Measurements from ENCODE around the gene CACNB2. TPM values are rescaled to one million over a fixed set of nuclear protein-coding genes. Genes with fewer than 3 reads are reported as not detected.

Gene CACNB2
- total and polyA plus RNA-seq, 4 donors: 0.38 to 3.1 (median 0.83) TPM

DNA sequence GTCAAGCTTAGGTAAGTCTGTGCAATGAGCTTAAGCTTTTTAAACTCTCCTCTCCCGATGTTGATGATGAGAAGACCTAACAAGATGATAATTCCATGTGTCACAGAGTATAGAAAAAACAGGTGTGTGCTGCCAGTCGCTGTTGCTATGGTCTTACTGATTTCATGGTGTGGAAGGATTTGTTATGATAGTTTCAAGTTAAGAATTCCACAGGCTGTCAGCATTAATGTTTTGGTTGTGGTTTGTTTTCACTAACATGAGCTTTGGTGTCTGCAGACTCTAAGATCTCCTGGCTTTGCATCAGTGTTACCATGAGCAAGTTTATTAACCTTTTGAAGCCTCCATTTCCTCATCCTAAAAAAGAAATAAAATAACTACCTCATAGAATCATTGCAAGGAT, 387.5 kb downstream of the CACNB2 start:
- Histone ChIP-seq H3K27ac (ENCODE audit: low read depth in 1 of 2, low read length in 2 of 2) (no peak overlapping the region), H3K9ac (ENCODE audit: low read depth in 1 of 2, low read length in 2 of 2) (no peak overlapping the region), H3K4me3 (ENCODE audit: low read depth in 1 of 3, low read length in 3 of 3) (no peak overlapping the region), H3K27me3 (ENCODE audit: control insufficient read depth in 4 of 4, insufficient read depth in 4 of 4, low read length in 3 of 4) (no peaks in the 10 kb centered on the region), H3K4me1 (ENCODE audit: control insufficient read depth in 4 of 4, insufficient read depth in 4 of 4, low read length in 3 of 4) (no peaks in the 10 kb centered on the region), H3K36me3 (ENCODE audit: control insufficient read depth in 4 of 4, insufficient read depth in 3 of 4, low read depth in 1 of 4, low read length in 3 of 4) (peaks cover 3 to 14% (median 7%) of the 10 kb centered on the region in 4 donors), H3K9me3 (ENCODE audit: control insufficient read depth in 4 of 4, low read length in 3 of 4) (no peaks in the 10 kb centered on the region)
- DNase-seq (ENCODE audit: low spot score): no peak
- TF ChIP-seq FOXA2 (IDR thresholded peaks at IDR 0.05): no peak
- 94% methylated on average over 2 of the region's 2 CpGs for WGBS

DNA sequence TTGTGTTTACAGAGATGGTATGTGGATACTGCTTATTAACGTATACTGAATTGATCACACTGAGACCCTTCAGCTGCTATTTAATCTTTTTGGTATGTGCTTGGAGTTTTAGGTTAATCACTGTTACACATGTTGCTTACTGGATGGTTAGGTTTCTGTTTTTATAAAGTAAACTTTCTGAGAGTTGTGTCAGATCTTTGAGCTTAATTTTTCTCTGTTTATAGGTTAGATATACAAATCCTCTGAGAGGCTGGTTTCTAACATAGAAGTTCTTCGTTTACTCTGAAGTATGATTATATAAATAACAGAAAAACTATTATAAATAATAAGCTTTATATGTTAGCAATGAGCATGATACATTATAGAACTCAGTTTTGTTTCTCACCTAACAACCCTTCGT, 388.1 kb downstream of the CACNB2 start:
- peaks cover 3 to 17% (median 8%) of the 10 kb centered on the region in 4 donors for H3K36me3 ChIP-seq (ENCODE audit: control insufficient read depth in 4 of 4, insufficient read depth in 3 of 4, low read depth in 1 of 4, low read length in 3 of 4)
- no peaks in the 10 kb centered on the region for H3K4me1 ChIP-seq (ENCODE audit: control insufficient read depth in 4 of 4, insufficient read depth in 4 of 4, low read length in 3 of 4)
- no peak for DNase-seq (ENCODE audit: low spot score)
- whole genome bisulfite sequencing: 94% methylated on average over 3 of the region's 3 CpGs
- no peak overlapping the region for H3K4me3 ChIP-seq (ENCODE audit: low read depth in 1 of 3, low read length in 3 of 3)
- TF ChIP-seq RXRA (IDR thresholded peaks at IDR 0.05) (no peak), FOXA2 (IDR thresholded peaks at IDR 0.05) (no peak), FOXA1 (IDR thresholded peaks at IDR 0.05) (no peak), GABPA (IDR thresholded peaks at IDR 0.05 in 1 of 2, conservative IDR thresholded peaks at IDR 0.05 in 1 of 2) (no peak)
- TF ChIP-seq, protein P1, sequence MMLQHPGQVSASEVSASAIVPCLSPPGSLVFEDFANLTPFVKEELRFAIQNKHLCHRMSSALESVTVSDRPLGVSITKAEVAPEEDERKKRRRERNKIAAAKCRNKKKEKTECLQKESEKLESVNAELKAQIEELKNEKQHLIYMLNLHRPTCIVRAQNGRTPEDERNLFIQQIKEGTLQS (IDR thresholded peaks at IDR 0.05): no peak
- TF ChIP-seq, protein P2, sequence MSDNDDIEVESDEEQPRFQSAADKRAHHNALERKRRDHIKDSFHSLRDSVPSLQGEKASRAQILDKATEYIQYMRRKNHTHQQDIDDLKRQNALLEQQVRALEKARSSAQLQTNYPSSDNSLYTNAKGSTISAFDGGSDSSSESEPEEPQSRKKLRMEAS (IDR thresholded peaks at IDR 0.05): no peak
- H3K9ac ChIP-seq (ENCODE audit: low read depth in 1 of 2, low read length in 2 of 2): no peak overlapping the region
- H3K27ac ChIP-seq (ENCODE audit: low read depth in 1 of 2, low read length in 2 of 2): no peak overlapping the region
- no peaks in the 10 kb centered on the region for H3K9me3 ChIP-seq (ENCODE audit: control insufficient read depth in 4 of 4, low read length in 3 of 4)
- H3K27me3 ChIP-seq (ENCODE audit: control insufficient read depth in 4 of 4, insufficient read depth in 4 of 4, low read length in 3 of 4): no peaks in the 10 kb centered on the region

DNA sequence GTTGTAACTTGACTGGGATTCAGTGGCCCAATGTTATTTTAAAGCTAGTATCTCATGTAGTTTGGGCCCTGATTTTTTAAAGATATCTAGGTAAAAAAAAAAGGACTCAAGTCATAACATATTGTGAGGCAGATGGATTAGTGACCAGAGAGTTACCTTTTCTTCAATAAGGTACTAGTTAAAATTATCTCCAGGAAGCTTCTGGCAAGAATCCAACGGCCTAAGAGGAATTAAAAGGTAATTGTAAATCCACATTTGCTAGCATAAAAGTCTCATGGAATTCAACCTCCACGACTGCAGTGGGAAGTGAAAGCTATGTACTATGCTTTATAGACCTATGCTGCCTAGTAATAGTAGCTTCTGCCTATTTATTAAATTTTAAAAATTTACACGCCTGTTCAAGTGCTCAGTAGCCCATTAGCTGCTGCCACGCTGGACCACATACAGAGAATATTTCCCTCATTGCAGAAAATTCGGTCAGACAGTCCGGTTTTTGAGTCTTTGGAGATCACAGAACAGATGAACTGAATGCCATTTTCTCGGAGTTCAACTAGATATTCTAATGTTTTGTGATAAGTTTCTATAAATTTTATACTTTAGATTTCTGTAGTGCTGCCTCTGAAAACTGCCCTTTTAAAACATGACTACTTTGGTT, 392.8 kb downstream of the CACNB2 start:
- Histone ChIP-seq H3K9me3 (ENCODE audit: control insufficient read depth in 4 of 4, low read length in 3 of 4) (no peaks in the 10 kb centered on the region), H3K4me3 (ENCODE audit: low read depth in 1 of 3, low read length in 3 of 3) (no peak overlapping the region), H3K4me1 (ENCODE audit: control insufficient read depth in 4 of 4, insufficient read depth in 4 of 4, low read length in 3 of 4) (no peaks in the 10 kb centered on the region), H3K36me3 (ENCODE audit: control insufficient read depth in 4 of 4, insufficient read depth in 3 of 4, low read depth in 1 of 4, low read length in 3 of 4) (peaks cover 0 to 39% (median 25%) of the 10 kb centered on the region in 4 donors), H3K27ac (ENCODE audit: low read depth in 1 of 2, low read length in 2 of 2) (no peak overlapping the region), H3K9ac (ENCODE audit: low read depth in 1 of 2, low read length in 2 of 2) (no peak overlapping the region), H3K27me3 (ENCODE audit: control insufficient read depth in 4 of 4, insufficient read depth in 4 of 4, low read length in 3 of 4) (no peaks in the 10 kb centered on the region)
- DNase-seq (ENCODE audit: low spot score): no peak
- 92% methylated on average over 7 of the region's 7 CpGs for WGBS
- TF ChIP-seq, protein P2 (IDR thresholded peaks at IDR 0.05): no peak
- no peak for TF ChIP-seq FOXA1 (IDR thresholded peaks at IDR 0.05)

DNA sequence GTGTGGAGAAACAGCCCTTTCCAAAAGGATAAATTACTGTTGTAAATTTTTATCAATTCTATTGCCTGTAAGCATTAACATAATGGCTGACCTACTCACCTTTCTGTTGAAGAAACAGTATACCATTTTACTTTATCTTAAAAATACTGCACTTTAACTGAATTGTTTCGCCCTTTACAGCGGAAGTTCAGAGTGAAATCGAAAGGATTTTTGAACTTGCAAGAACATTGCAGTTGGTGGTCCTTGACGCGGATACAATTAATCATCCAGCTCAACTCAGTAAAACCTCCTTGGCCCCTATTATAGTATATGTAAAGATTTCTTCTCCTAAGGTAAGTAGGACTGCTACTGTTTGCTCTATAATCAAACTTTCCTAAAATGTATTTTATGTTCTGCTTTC, 393.7 kb downstream of the CACNB2 start:
- Histone ChIP-seq H3K9ac (ENCODE audit: low read depth in 1 of 2, low read length in 2 of 2) (no peak overlapping the region), H3K27me3 (ENCODE audit: control insufficient read depth in 4 of 4, insufficient read depth in 4 of 4, low read length in 3 of 4) (no peaks in the 10 kb centered on the region), H3K9me3 (ENCODE audit: control insufficient read depth in 4 of 4, low read length in 3 of 4) (no peaks in the 10 kb centered on the region), H3K4me1 (ENCODE audit: control insufficient read depth in 4 of 4, insufficient read depth in 4 of 4, low read length in 3 of 4) (no peaks in the 10 kb centered on the region), H3K36me3 (ENCODE audit: control insufficient read depth in 4 of 4, insufficient read depth in 3 of 4, low read depth in 1 of 4, low read length in 3 of 4) (peaks cover 1 to 48% (median 29%) of the 10 kb centered on the region in 4 donors), H3K27ac (ENCODE audit: low read depth in 1 of 2, low read length in 2 of 2) (no peak overlapping the region), H3K4me3 (ENCODE audit: low read depth in 1 of 3, low read length in 3 of 3) (no peak overlapping the region)
- 95% methylated on average over 5 of the region's 5 CpGs for WGBS
- TF ChIP-seq RXRA (IDR thresholded peaks at IDR 0.05) (no peak), TAF1 (conservative IDR thresholded peaks at IDR 0.05) (no peak), NR2F2 (IDR thresholded peaks at IDR 0.05) (no peak), HNF4A (conservative IDR thresholded peaks at IDR 0.05) (no peak), GABPA (IDR thresholded peaks at IDR 0.05 in 1 of 2, conservative IDR thresholded peaks at IDR 0.05 in 1 of 2) (no peak), JUND (IDR thresholded peaks at IDR 0.05) (no peak)
- TF ChIP-seq, protein P2 (IDR thresholded peaks at IDR 0.05): no peak
- TF ChIP-seq, protein P3, sequence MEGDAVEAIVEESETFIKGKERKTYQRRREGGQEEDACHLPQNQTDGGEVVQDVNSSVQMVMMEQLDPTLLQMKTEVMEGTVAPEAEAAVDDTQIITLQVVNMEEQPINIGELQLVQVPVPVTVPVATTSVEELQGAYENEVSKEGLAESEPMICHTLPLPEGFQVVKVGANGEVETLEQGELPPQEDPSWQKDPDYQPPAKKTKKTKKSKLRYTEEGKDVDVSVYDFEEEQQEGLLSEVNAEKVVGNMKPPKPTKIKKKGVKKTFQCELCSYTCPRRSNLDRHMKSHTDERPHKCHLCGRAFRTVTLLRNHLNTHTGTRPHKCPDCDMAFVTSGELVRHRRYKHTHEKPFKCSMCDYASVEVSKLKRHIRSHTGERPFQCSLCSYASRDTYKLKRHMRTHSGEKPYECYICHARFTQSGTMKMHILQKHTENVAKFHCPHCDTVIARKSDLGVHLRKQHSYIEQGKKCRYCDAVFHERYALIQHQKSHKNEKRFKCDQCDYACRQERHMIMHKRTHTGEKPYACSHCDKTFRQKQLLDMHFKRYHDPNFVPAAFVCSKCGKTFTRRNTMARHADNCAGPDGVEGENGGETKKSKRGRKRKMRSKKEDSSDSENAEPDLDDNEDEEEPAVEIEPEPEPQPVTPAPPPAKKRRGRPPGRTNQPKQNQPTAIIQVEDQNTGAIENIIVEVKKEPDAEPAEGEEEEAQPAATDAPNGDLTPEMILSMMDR (IDR thresholded peaks at IDR 0.05; ENCODE audit: low read depth, low read length, missing input control): no peak
- TF ChIP-seq, protein P4, sequence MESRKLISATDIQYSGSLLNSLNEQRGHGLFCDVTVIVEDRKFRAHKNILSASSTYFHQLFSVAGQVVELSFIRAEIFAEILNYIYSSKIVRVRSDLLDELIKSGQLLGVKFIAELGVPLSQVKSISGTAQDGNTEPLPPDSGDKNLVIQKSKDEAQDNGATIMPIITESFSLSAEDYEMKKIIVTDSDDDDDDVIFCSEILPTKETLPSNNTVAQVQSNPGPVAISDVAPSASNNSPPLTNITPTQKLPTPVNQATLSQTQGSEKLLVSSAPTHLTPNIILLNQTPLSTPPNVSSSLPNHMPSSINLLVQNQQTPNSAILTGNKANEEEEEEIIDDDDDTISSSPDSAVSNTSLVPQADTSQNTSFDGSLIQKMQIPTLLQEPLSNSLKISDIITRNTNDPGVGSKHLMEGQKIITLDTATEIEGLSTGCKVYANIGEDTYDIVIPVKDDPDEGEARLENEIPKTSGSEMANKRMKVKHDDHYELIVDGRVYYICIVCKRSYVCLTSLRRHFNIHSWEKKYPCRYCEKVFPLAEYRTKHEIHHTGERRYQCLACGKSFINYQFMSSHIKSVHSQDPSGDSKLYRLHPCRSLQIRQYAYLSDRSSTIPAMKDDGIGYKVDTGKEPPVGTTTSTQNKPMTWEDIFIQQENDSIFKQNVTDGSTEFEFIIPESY (IDR thresholded peaks at IDR 0.05): no peak
- TF ChIP-seq, protein P1 (IDR thresholded peaks at IDR 0.05): no peak
- no peak for DNase-seq (ENCODE audit: low spot score)

Measured in liver (tissue), 9 donors.